KOPT-K1 (cell line): Measurements from ENCODE around the gene IL17RC.
A peak's percentile ranks its signal among the peaks of the same experiment; 100 is the strongest.
"Not testable (repeated sequence)": the region's sequence is repeated elsewhere in the genome, so short reads cannot be mapped to it uniquely, and the experiment has no call there.

Experiments
- H3K27ac ChIP-seq: fragments of 200-600 bp; sonication (generic); 2 replicates; pipeline ENCODE4 v1.5.1; 2016; ENCODE audit warnings: antibody characterized with exemption, mild to moderate bottlenecking, low read depth, low read length; ENCODE audit not compliant: poor library complexity, severe bottlenecking
- H3K36me3 ChIP-seq: fragments of 200-600 bp; sonication (generic); 2 replicates; pipeline ENCODE4 v1.5.1; 2017; ENCODE audit warnings: antibody characterized with exemption, mild to moderate bottlenecking, low read length, moderate library complexity; ENCODE audit not compliant: insufficient read depth
- H3K9me3 ChIP-seq: fragments of 200-600 bp; sonication (generic); 2 replicates; pipeline ENCODE4 v1.5.1; 2017; ENCODE audit warnings: antibody characterized with exemption, low read length, mild to moderate bottlenecking; ENCODE audit not compliant: insufficient read depth, poor library complexity, severe bottlenecking

The IL17RC gene

DNA sequence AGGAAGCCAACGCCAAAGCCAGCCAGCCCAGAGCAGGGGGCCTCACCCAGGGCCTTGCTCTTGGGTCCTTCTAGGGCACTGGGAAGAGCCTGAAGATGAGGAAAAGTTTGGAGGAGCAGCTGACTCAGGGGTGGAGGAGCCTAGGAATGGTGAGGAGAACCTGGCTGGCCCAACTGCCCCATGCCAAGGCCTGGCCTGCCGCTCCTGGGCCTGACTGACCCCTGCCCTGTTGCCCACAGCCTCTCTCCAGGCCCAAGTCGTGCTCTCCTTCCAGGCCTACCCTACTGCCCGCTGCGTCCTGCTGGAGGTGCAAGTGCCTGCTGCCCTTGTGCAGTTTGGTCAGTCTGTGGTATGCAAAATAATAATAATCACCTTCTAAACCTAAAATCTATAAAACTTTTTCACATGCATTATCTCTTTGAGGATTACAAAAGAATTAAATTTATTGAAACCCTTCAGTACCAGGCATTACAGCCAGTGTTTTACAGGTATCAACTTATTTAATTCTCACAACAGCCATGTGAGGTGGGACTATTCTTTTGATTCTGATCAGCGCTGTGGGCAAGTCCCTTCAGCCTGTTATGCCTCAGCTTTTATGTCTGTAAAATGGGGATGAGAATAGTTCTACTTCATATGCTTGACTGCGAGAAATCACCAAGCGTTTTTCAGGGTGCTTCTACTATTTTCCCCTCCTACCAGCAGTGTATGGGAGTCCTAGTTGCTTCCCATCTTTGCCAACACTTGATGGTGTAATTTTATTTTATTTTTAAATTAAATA is 1.6 kb downstream of the IL17RC start:
- Histone ChIP-seq H3K27ac (no peak overlapping the region), H3K36me3 (no peaks in the 10 kb centered on the region), H3K9me3 (no peaks in the 10 kb centered on the region)

DNA sequence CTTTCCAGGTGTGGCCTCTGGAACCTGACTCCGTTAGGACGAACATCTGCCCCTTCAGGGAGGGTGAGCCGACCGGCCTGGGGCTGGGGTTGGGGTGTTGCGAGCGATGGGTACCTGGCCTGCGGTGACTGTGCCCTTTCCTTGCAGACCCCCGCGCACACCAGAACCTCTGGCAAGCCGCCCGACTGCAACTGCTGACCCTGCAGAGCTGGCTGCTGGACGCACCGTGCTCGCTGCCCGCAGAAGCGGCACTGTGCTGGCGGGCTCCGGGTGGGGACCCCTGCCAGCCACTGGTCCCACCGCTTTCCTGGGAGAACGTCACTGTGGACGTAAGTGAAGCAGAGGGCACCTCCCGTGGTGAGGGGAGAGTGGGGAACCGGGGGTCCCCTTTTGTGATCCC is 11.3 kb downstream of the IL17RC start:
- H3K36me3 ChIP-seq = no peaks in the 10 kb centered on the region
- H3K9me3 ChIP-seq = no peaks in the 10 kb centered on the region
- H3K27ac ChIP-seq = no peak overlapping the region

DNA sequence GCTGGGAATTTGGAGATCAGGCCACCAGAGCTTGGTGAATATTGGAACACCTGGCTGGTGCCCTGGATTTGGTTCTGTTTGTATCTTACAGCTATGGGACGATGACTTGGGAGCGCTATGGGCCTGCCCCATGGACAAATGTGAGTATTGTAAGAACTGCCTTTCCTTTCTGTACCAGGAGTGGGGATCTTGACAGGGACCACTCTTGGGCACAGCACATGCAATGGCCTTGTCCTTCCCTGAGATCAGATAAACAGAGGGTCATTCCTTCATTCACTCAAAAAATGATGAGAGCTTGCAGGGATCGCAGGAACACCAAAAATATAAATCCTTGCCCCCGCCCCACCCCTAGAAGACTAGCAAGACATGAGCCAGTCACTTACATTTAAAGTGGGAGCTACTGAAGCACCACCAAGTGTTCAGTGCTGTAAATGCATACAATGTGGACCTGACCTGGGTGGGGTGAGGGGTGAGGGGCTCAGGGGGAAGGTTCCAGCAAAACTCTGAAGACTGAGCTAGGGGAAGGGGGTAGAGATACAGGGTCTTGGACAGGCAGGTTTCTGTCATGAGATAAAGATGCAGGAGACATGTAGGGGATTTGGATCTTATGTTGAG is 14.0 kb downstream of the IL17RC start:
- no peaks in the 10 kb centered on the region for H3K36me3 ChIP-seq
- no peak overlapping the region for H3K27ac ChIP-seq
- H3K9me3 ChIP-seq = no peaks in the 10 kb centered on the region

DNA sequence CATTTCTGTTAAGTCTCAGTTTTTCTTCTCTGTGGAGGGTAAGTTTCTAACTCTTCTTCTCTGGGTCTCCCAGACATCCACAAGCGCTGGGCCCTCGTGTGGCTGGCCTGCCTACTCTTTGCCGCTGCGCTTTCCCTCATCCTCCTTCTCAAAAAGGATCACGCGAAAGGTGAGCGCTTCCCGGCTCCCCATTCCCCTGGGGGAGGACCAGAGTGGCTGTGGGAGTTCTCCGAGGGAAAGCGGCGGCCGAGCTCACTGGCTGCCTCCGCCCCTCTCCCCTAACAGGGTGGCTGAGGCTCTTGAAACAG is 15.6 kb downstream of the IL17RC start:
- H3K27ac ChIP-seq = peak overlapping the region; percentile 66
- no peaks in the 10 kb centered on the region for H3K9me3 ChIP-seq

DNA sequence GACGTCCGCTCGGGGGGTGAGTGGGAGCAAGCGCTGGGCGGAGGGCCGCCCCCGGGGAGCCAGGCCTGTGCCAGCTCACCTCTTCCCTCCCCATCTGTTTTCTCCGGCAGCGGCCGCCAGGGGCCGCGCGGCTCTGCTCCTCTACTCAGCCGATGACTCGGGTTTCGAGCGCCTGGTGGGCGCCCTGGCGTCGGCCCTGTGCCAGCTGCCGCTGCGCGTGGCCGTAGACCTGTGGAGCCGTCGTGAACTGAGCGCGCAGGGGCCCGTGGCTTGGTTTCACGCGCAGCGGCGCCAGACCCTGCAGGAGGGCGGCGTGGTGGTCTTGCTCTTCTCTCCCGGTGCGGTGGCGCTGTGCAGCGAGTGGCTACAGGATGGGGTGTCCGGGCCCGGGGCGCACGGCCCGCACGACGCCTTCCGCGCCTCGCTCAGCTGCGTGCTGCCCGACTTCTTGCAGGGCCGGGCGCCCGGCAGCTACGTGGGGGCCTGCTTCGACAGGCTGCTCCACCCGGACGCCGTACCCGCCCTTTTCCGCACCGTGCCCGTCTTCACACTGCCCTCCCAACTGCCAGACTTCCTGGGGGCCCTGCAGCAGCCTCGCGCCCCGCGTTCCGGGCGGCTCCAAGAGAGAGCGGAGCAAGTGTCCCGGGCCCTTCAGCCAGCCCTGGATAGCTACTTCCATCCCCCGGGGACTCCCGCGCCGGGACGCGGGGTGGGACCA is 16.1 kb downstream of the IL17RC start:
- no peaks in the 10 kb centered on the region for H3K9me3 ChIP-seq
- H3K36me3 ChIP-seq = peaks cover 15% of the 10 kb centered on the region; the same call in 1 of the 2 replicates
- peak overlapping the region; percentile 66 for H3K27ac ChIP-seq

More for the DNA sequence above, 15.6 kb downstream of the IL17RC start:
- H3K36me3 ChIP-seq = peaks cover 10% of the 10 kb centered on the region; the same call in 1 of the 2 replicates

DNA sequence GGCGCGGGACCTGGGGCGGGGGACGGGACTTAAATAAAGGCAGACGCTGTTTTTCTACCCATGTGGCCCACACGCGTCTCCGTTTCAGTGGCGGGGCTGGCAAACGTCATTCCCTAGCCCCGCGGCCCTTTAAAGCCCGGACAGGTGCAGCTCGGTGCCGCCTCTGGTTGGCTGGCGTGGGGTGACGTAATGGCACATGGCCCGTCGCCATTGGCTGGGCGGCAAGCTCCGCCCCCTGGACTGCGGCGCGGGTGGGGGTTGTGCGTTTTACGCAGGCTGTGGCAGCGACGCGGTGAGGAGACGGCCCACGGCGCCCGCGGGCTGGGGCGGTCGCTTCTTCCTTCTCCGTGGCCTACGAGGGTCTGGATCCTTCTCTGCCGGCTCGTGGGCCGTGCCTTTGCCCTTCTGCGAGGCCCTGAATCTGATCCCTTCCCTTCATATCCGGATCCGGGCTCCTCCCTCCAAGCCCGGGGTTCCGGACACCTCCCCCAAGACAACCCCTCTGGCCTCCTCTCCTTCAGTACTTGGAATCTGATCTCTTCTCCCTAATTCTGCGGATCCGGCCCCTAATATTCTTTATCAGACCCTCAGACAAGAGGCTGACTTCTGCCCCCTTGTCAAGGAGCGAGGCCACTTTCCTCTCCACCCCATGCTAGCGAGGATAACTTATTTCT is 16.8 kb downstream of the IL17RC start, which contains the start of gene CRELD1:
Gene CRELD1, plus strand, starts transcription at position 274 of the 674 bp plus-strand sequence. CDS start 605 bp downstream, outside the sequence.
- no peaks in the 10 kb centered on the region for H3K9me3 ChIP-seq
- H3K36me3 ChIP-seq = peaks cover 17% of the 10 kb centered on the region; the same call in 1 of the 2 replicates
- H3K27ac ChIP-seq = peak within 1 kb of the TSS; percentile 66

DNA sequence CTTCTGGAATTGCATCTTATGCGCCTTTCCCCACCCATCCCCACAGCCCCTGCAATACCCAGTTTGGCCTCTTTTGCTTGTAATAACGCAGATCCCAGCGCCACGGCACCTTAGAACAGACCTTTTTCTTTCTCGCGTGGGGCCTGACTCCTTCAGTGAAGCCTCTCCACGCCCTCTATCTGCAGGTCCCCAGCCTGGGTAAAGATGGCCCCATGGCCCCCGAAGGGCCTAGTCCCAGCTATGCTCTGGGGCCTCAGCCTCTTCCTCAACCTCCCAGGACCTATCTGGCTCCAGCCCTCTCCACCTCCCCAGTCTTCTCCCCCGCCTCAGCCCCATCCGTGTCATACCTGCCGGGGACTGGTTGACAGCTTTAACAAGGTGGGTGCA is 17.3 kb downstream of the IL17RC start:
- H3K36me3 ChIP-seq = peaks cover 17% of the 10 kb centered on the region; the same call in 1 of the 2 replicates
- peak overlapping the region; percentile 66 for H3K27ac ChIP-seq
- H3K9me3 ChIP-seq = no peaks in the 10 kb centered on the region

DNA sequence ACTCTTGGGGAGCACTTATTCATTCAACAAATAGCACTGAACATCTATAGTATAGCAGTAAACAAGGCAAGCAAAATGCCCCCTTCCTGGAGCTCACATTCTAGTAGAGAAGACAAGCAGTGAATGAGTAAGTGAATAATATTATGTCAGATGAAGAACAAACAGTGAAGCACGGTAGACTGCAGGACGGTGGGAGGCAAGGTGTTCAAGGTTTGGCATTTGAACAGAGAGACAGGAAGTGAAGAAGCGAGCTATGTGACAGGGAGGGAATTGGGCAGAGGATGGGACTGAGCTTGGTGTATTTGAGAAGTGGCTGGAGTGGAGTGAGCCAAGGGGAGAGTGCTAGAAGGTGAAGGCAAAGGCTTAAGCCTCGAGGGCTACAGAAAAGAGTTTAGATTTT is 18.1 kb downstream of the IL17RC start:
- Histone ChIP-seq H3K36me3 (peaks cover 17% of the 10 kb centered on the region; the same call in 1 of the 2 replicates), H3K9me3 (no peaks in the 10 kb centered on the region), H3K27ac (no peak overlapping the region)

DNA sequence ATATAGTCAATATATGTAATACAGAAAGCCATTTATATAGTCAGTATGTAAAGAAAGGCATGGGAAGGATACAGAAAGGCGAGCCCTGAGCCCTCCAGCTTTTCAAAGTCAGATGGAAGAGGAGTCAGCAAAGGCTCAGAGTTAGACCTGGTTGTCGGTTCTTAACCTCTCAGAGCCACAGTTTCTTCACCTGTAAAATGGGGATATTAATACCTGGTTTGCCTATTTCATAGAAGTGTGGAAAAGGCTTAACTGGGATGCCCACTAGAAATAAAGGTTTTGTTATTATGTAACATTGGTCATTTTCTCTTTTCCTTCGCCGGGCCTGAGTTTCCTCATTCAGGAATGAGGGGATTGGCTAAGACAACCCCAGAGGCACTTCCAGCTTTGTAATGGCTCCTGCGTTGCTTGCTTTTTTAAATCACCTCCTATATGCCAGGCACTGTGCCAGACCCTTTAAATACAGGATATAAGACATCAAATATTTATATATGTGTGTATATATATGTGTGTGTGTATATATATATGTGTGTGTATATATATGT is 19.1 kb downstream of the IL17RC start:
- Histone ChIP-seq H3K9me3 (no peaks in the 10 kb centered on the region), H3K36me3 (peaks cover 21% of the 10 kb centered on the region; the same call in 1 of the 2 replicates), H3K27ac (no peak overlapping the region)

DNA sequence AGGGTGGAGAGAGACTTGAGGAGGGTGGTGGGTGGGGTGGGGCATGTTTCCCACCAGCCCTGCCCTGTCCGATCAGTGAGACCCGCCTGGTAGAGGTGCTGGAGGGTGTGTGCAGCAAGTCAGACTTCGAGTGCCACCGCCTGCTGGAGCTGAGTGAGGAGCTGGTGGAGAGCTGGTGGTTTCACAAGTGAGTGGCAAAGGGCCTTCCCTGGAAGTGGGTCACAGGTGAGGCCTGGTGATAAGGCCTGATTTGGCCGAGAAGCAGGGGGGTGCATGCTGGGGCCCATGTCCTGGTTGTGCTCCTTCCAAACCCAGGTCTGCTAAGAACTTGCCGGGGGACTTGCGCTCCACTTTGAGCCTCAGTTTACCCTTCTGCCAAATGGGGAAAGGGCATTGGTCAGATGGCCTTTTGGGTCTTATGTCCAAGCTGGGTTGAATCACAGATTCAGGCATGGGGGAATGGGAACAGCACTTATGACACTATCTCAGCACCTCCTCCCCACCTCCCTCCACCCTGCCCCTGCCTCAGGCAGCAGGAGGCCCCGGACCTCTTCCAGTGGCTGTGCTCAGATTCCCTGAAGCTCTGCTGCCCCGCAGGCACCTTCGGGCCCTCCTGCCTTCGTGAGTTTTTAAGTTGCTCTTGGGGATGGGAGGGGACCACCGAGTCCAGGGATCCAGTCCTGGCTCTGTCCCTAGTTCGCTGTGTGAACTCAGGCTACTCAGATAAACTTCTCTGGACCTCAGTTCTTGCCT is 20.8 kb downstream of the IL17RC start:
- Histone ChIP-seq H3K36me3 (peaks cover 23% of the 10 kb centered on the region; the same call in 1 of the 2 replicates), H3K9me3 (no peaks in the 10 kb centered on the region), H3K27ac (no peak overlapping the region)

DNA sequence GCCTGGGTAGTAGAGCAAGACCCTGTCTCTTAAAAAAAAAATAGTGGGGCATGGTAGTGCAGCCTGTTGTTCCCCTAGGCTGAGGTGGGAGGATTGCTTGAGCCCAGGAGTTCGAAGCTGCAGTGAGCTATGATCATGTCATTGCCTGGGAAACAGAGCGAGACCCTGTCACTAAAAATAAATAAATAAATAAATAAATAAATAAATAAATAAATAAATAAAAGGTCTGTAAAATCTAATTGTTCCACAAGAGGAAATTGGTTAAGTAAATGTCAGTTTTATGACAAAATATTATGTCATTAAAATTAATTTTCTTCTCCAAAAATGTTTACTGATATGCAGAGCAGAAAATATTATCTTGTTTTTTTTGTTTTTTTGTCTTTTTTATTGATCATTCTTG is 22.1 kb downstream of the IL17RC start:
- peaks cover 25% of the 10 kb centered on the region; the same call in 1 of the 2 replicates for H3K36me3 ChIP-seq
- no peak overlapping the region for H3K27ac ChIP-seq
- H3K9me3 ChIP-seq = no peaks in the 10 kb centered on the region

DNA sequence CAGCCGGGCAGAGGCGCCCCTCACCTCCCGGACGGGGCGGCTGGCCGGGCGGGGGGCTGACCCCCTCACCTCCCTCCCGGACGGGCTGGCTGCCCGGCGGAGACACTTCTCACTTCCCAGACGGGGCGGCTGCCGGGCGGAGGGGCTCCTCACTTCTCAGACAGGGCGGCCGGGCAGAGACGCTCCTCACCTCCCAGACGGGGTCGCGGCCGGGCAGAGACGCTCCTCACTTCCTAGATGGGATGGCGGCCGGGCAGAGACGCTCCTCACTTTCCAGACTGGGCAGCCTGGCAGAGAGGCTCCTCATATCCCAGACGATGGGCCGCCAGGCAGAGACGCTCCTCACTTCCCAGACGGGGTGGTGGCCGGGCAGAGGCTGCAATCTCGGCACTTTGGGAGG is 23.0 kb downstream of the IL17RC start:
- H3K36me3 ChIP-seq = peaks cover 27% of the 10 kb centered on the region; the same call in 1 of the 2 replicates
- not testable (repeated sequence) for H3K9me3 ChIP-seq, H3K27ac ChIP-seq

DNA sequence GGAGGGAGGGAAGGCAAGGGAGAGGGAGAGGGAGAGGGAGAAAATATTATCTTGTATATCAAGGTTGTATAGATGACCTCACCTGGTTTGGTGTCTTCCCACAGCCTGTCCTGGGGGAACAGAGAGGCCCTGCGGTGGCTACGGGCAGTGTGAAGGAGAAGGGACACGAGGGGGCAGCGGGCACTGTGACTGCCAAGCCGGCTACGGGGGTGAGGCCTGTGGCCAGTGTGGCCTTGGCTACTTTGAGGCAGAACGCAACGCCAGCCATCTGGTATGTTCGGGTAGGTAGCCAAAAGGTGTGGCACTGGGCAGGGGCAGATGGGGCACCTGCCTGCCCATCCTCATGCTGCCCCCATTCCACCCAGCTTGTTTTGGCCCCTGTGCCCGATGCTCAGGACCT is 23.8 kb downstream of the IL17RC start:
- Histone ChIP-seq H3K36me3 (peaks cover 27% of the 10 kb centered on the region; the same call in 1 of the 2 replicates), H3K27ac (no peak overlapping the region), H3K9me3 (no peaks in the 10 kb centered on the region)

DNA sequence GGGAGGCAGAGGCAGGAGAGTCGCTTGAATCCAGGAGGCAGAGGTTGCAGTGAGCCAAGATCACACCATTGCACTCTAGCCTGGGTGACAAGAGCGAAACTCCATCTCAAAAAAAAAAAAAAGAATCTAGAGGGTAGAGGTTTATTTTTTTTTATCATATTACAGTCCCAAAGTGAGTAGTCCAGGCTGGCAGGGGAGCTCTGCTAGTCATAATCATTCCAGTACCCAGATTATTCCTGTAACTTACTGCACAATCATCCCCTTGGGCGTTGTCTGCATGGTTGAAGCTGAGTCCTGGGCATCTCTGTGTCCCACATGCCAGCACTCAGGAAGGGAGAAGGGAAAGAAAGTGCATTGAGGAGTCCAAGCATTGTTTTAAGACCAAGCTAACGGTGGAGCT is 25.3 kb downstream of the IL17RC start:
- H3K27ac ChIP-seq = no peak overlapping the region
- peaks cover 19% of the 10 kb centered on the region; the same call in 1 of the 2 replicates for H3K36me3 ChIP-seq
- no peaks in the 10 kb centered on the region for H3K9me3 ChIP-seq
